ENCODE measurements around the gene IGSF8.

The IGSF8 gene, protein sequence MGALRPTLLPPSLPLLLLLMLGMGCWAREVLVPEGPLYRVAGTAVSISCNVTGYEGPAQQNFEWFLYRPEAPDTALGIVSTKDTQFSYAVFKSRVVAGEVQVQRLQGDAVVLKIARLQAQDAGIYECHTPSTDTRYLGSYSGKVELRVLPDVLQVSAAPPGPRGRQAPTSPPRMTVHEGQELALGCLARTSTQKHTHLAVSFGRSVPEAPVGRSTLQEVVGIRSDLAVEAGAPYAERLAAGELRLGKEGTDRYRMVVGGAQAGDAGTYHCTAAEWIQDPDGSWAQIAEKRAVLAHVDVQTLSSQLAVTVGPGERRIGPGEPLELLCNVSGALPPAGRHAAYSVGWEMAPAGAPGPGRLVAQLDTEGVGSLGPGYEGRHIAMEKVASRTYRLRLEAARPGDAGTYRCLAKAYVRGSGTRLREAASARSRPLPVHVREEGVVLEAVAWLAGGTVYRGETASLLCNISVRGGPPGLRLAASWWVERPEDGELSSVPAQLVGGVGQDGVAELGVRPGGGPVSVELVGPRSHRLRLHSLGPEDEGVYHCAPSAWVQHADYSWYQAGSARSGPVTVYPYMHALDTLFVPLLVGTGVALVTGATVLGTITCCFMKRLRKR

DNA sequence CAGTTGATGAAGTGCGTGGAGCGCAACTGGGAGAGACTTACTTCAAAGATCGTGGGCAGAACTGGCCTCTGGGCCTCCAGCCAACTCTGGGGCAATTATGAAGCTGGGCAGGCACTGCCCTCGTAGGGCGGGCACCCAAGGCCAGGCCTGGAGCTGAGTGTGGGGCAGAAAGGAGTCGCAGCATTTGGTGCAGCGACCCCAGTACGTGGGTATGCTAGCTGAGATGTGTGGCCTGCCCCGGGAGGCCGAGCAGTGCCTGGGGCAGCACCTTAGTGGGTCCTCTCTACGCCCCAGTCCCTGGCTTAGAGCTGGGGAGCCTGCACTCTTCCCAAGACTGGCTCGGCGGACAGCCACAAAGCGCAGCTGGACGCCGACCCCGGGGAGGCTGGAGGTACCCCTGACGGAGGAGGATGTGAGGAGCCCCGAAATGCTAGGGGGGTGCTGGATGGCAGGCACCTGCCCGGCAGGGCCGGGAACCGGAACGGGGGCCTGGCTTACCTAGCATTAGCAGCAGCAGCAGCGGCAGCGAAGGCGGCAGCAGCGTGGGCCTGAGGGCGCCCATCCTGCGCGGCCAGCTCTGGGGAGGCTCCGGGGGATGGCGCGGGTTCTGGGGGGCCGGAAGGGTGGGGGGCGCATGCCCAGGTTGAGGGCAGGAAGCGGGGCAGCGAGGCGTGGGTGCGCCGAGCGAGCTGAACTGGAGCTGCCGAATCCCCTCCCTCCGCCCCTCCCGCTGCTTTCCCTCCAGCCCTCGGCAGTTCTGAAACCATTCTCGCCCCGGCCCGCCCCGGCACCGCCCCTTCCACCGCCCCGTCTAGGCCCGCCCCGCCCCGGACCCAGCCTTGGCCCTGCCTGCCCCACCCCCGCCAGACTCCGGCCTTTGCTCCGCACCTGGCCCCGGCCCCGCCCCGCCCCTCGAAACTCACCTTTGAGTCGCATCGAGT, at the start of gene IGSF8:
TSS of gene IGSF8 (minus strand) at position 709 of the 941 bp plus-strand sequence. CDS start at position 562, 147 bp downstream.
- peak; percentile 94 for DNase-seq (ENCODE audit: low spot score)

DNA sequence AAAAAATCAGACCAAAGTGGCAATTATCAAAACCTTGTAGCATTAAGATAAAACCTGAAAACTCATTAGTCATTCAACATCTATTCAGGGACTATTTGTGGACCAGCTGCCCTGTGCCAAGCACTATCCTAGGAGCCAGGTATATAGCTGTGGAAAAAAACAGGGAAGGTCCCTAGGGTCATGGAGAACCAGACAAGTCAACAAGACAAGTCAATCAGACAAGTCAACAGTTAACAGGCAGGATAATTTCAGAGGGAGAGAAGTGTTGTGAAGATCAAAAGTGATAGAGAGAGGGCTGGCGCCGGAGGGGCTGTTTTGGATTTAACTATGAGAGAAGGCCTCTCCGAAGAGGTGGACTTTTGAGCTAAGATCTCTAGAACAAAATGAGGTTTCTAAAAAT, 49.7 kb upstream of the IGSF8 start:
- DNase-seq (ENCODE audit: low spot score): no peak

DNA sequence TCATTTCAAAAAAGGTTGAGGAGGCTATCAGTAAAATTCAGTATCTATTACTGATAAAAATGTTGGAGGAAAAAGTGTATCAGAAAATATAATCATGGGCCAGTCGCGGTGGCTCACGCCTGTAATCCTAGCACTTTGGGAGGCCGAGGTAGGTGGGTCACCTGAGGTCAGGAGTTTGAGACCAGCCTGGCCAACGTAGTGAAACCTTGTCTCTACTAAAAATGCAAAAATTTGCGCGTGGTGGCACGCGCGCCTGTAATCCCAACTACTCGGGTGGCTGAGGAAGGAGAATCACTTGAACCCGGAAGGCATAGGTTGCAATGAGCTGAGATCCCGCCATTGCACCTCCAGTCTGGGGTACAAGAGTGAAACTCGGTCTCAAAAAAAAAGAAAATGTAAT, 47.7 kb upstream of the IGSF8 start:
- DNase-seq (ENCODE audit: low spot score): no peak

DNA sequence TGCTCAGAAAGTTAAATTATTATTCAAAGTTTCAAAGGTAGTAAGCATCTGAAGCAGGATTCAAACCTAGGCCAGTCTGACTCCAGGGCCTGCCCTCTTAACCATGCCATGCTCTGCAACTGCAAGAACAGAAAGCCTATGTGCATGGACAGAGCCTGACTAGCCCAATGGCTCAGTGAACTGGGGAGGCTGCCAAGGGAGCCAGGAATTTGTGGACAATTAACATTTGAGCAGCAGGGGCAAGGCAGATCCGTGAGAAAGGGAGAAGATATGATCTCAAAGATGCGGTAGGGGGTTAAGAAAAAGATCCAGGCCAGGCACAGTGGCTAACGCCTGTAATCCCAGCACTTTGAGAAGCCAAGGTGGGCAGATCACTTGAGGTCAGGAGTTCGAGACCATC, 46.5 kb upstream of the IGSF8 start:
- no peak for DNase-seq (ENCODE audit: low spot score)

DNA sequence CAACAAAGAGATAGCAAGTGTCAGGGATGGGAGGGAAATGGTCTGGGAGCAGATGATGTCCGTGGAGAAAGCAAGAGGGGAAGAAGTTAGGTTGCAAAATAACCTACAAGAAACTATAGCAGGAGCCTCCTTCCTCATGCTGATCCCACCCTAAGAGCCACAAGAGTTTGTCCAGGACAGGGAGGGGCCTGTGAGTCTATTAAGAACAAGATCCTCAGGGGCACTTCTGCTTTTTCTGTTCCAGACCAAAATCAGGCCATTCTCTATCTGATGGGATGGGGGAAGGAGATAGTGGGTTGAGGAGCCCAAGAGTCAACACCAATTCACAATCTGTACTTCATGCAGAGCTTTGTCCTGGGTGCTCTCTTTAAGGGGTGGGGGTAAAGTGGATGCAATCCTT, 45.3 kb upstream of the IGSF8 start:
- no peak for DNase-seq (ENCODE audit: low spot score)

DNA sequence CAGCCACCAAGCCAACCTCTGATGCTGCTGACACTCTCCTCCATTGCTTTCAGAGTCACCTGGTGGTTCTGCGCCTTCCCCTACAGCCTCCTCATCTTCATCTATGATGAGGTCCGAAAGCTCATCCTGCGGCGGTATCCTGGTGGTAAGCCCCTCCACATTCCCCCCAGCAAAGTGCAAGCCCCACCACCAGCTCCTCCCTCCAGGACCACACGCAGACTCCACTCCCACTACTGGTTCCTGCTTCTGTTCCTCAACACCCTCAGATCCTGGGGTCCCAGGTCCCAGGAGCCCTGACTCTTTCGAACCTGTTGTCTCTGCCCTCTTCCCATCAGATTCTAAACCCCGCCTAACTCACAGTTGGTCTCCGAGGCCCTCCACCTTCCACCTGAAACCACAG, 41.4 kb upstream of the IGSF8 start:
- DNase-seq (ENCODE audit: low spot score): no peak

DNA sequence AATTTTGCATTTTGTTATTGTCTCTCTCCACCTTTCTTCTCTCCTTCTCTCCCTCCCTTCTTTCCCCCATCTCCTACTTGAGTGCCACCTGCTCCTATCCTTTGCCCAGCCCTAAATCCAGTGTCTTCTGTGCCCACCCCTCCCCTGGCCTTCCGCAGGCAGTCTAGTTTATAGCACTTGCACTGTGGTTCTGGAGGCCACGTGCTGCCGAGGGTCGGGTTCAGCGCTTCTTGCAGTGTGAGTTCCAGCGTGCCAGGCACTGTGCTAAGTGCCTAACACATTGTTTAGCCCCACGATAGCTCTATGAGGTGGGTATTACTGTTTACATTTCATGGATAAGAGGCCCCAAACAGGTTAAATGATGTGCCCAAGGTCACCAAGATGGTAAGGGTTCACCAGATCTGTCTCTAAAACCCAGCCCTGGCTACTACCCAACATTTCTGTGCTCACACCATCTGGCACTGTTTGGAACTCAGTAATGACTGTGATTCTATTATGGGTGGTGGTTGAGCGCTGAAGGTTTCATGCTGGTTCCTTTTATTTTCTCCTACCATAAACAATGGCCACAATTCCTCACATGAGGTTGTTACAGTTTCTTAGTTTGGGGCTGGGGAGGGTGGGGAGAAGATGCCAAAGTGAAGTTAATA, 38.9 kb upstream of the IGSF8 start:
- DNase-seq (ENCODE audit: low spot score): no peak

DNA sequence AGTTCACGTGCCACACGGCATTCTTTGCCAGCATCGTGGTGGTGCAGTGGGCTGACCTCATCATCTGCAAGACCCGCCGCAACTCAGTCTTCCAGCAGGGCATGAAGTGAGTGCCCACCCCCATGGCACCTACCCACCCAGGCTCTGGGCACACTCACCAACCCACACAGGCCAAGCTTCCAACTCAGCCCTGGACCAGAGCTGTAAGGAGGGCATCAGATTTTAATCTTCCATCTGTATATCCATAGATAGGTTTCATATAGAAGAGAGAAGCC, 38.4 kb upstream of the IGSF8 start:
- DNase-seq (ENCODE audit: low spot score): no peak

DNA sequence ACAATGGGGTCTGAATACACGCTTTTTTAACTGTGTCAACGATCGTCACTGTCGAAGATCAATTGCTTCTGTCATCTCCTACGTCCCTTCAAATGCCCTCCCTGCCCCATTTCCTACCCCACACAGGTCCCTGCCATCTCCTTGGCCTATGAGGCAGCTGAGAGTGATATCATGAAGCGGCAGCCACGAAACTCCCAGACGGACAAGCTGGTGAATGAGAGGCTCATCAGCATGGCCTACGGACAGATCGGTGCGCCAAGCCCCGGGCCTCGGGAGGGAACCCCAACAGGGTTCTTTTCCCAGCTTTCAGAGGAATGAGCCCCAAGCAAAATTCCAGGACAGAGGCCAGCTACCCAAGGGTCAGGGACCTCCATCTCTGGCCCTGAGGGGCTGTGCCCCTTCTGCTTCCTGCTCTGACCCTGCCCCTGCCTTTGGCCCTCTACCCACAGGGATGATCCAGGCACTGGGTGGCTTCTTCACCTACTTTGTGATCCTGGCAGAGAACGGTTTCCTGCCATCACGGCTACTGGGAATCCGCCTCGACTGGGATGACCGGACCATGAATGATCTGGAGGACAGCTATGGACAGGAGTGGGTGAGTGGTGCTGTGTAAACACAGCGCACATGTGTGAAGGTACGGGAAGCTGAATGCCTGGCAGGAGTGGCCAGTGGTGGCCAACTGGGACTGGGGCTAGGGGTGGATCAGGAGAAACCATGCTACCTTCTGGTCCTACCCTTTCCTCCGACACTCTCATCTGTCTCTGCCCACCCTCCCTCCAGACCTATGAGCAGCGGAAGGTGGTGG, 37.9 kb upstream of the IGSF8 start:
- no peak for DNase-seq (ENCODE audit: low spot score)

DNA sequence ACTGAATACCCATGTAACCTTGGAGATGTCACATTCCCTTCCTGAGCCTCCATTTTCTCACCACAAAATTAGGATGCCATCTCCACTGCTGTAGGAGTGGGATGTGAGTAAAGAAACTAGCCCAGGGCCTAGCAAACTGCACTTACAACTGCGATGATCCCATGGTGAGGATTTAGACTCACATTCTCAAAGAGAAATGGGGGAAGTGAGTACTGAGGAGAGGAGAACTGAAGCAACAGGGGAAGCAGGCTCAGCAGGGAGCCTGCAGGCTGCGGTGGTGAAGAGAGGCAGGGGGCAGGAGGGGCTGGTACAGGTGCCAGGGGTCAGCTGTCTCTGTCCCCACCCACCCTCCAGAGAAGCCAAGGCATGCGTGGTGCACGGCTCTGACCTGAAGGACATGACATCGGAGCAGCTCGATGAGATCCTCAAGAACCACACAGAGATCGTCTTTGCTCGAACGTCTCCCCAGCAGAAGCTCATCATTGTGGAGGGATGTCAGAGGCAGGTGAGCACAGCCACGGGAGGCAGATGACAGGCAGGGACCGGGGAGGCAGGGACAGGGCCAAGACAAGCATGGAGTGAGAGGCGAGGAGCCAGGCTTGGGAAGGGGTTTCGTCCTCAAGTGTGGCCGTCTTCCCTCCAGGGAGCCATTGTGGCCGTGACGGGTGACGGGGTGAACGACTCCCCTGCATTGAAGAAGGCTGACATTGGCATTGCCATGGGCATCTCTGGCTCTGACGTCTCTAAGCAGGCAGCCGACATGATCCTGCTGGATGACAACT, 36.6 kb upstream of the IGSF8 start:
- DNase-seq (ENCODE audit: low spot score): no peak

DNA sequence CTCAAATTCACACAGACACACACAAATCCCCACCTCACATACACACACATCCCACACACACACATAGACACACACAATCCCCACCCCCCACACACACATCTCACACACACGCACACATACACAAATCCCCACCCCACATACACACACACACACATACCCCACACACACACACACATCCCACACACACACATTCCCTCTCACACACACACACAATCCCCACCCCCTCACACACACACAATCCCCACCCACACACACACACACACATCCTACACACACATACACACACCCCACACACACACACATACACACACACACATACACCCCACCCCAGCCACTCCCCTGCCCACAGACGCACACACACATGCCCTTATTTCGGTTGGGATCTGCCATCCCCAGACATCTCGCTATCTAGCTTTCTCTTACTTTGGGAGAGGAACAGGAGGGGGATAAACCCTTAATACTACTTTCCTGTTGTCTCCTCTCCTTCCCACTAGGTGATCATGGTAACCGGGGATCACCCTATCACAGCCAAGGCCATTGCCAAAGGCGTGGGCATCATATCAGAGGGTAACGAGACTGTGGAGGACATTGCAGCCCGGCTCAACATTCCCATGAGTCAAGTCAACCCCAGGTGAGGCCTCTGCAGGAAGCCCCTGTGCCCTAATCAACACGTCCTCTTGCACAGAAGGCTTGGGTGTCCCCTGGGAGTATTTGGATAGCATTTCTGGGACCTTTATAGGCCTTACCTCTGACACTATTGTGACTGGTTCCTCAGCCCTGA, 35.8 kb upstream of the IGSF8 start:
- no peak for DNase-seq (ENCODE audit: low spot score)

DNA sequence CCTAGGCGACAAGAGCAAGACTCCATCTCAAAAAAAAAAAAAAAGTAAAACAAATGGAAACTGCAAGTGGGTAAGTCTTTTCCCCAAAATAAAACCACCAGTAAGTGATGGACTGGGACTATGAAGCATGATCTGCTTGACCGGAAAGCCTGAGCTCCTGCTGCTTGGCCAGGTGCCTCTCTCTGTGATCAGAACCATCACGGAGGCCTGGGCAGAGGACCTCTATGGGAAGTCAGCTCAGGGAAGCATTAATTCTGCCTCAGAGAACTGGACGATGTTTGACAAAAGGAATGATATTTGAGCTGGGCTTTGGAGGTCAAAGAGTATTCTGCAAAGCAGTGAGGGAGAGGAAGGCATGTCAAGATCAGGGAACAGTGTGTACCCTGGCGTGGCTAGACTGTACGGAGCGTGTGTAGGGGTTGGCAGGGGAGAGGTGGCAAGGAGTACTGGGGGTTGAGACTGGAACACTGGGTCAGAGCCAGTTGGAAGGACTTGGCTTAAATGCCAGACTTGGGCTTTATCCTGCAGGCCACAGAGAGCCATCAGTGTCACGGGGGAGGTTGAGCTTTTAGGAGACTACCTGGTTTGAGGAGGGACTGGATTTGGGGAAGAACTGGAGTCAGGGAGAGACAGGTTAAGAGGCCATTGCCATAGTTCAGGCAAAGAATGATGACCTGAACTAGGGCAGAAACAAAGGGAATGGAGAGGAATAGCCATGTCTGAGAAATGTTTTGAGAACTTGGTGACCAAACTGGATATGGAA, 33.6 kb upstream of the IGSF8 start:
- no peak for DNase-seq (ENCODE audit: low spot score)

DNA sequence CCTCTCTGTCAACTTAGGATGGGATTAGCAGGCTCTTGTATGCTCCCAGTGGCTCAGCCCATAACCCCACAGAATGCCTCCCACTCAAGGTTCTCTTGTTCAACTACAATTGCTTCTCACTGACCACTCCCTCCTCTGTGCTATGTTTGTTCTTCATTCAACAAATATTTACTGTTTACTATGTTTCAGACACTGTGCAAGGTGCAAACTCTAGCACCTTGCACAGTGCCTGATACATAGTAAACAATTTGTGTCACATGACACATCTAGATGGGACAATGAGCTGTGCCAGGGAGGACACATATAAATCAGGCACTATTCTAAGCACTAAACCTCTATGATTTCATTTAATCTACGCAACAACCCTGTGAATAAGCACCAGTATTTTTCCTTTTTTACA, 32.5 kb upstream of the IGSF8 start:
- DNase-seq (ENCODE audit: low spot score): no peak

DNA sequence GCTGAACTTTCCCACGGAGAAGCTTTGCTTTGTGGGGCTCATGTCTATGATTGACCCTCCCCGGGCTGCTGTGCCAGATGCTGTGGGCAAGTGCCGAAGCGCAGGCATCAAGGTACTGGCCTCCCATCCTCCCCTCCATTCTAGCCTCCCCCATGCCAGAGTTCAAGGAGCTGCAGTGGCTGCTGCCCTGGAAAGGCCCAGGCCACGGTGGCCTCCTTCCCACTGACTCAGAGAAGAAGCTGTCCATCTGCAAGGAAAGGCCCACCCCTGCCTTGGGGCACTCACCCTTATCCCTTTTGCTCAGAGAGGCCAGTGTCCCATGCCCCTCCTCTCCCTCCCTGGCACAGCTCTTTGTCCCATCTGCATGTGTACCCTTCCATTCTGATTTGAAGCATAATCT, 32.1 kb upstream of the IGSF8 start:
- DNase-seq (ENCODE audit: low spot score): no peak

DNA sequence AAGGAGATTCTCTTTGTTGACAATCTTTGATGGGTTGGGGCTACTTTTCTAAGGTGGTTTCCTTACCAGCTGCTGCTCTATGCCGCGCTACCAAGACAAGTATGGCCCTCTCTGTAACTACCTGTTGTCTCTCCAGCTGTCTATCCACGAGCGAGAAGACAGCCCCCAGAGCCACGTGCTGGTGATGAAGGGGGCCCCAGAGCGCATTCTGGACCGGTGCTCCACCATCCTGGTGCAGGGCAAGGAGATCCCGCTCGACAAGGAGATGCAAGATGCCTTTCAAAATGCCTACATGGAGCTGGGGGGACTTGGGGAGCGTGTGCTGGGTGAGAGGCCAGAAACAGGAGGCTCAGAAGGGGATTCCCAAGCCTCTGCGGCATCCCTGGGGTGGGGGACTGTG, 31.5 kb upstream of the IGSF8 start:
- DNase-seq (ENCODE audit: low spot score): no peak

DNA sequence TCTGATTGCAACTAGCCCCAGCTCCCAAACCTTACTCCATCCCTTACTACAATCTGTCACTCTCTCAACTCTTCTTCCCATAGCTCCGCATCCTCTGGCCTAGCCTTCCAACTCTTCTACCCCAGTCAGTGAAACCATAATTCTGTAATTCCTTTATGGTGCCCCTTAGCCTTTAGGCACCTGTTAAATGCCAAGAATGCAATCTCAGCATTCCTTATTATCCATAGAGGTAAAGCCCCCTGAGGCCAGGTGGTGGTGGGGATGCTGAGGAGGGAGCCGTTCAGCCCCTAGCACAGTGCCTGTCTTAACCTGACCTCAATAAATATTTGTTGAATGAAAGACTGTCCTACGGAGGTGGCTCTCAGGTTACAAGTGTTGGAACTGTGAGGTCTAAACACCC, 31.1 kb upstream of the IGSF8 start:
- DNase-seq (ENCODE audit: low spot score): no peak

DNA sequence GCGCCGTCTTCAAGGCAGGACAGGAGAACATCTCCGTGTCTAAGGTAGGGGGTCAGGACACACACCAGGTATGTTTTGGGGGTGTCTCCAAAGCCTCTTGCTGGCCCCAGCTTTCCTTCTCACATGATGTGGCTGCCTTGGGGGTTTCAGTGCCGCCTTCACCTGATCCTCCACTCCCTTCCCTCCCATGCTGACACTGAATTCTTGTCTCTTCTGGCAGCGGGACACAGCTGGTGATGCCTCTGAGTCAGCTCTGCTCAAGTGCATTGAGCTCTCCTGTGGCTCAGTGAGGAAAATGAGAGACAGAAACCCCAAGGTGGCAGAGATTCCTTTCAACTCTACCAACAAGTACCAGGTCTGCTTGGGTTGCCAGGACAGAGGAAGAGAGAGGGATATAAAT, 30.6 kb upstream of the IGSF8 start:
- no peak for DNase-seq (ENCODE audit: low spot score)

DNA sequence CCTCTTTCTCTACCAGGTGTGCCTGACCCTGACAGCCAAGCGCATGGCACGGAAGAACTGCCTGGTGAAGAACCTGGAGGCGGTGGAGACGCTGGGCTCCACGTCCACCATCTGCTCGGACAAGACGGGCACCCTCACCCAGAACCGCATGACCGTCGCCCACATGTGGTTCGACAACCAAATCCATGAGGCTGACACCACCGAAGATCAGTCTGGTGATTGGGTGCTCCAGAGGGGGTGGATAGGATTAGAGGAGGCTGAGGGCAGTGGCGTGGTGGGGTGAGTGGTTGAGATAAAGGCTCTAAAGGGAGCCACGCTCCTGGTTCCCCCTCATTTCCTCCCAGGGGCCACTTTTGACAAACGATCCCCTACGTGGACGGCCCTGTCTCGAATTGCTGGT, 30.2 kb upstream of the IGSF8 start:
- no peak for DNase-seq (ENCODE audit: low spot score)

DNA sequence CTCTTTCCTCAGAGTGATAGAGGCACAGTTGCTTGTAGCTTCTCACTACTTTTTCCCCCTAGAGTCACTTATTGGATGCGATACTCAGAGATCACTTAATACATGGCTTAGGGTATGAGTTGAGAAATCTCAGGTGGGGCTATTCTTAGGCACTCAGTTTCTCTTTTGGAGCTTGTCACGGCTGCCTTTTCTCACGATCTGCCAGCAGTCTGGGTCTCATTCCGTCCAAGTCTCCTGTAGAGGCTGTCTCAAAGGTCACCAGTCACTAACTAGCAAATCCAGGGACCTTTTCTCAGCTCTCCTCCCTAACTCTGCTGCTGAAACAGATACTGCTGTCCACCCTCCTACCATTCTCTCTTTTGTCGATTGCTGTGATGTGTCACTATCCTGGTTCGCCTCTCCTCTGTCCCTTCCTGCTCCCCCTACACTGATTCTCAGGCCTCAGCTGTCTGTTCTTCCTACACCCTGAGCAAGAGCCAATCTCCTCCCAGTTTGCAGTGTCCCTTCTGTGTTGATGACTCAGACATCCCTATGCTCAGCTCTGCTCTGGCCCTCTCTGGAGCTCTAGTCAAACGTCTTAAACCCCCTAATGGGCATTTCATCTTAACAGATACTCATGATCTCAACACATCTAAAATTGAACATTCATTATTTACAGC, 29.6 kb upstream of the IGSF8 start:
- no peak for DNase-seq (ENCODE audit: low spot score)

Measured in CD4-positive, alpha-beta T cell treated with Interleukin-2 at 100 ng/mL for 4 hours (primary cell).